ENCODE results near the gene CBX3.
"Not testable (repeated sequence)": the region's sequence is repeated elsewhere in the genome, so short reads cannot be mapped to it uniquely, and the experiment has no call there.

The CBX3 gene

GRCh38 chr7:26169271-26169670 lies 32.3 kb upstream of the CBX3 start:
- peaks cover 0 to 13% (median 12%) of the 10 kb centered on the region in 3 donors for H3K36me3 ChIP-seq
- intact Hi-C loops (cut with DNase I; ENCODE audit: low total_unique reads) = no loop called here

GRCh38 chr7:26170663-26171062 lies 30.9 kb upstream of the CBX3 start:
- TF ChIP-seq CTCF (IDR thresholded peaks at IDR 0.05) = no peak
- intact Hi-C loops (cut with DNase I; ENCODE audit: low total_unique reads) = no loop called here
- peaks cover 0 to 13% (median 12%) of the 10 kb centered on the region in 3 donors for H3K36me3 ChIP-seq

More at GRCh38 chr7:26169271-26169670, 32.3 kb upstream of the CBX3 start:
- H3K4me3 ChIP-seq = no peak overlapping the region
- H3K27me3 ChIP-seq = no peaks in the 10 kb centered on the region
- no peak for DNase-seq
- no peaks in the 10 kb centered on the region for H3K4me1 ChIP-seq
- TF ChIP-seq CTCF (IDR thresholded peaks at IDR 0.05) = no peak
- H3K27ac ChIP-seq = no peak overlapping the region
- H3K9me3 ChIP-seq = no peaks in the 10 kb centered on the region

GRCh38 chr7:26171601-26172000 lies 29.9 kb upstream of the CBX3 start:
- peaks cover 0 to 13% (median 12%) of the 10 kb centered on the region in 3 donors for H3K36me3 ChIP-seq
- intact Hi-C loops (cut with DNase I; ENCODE audit: low total_unique reads) = no loop called here
- H3K27ac ChIP-seq = no peak overlapping the region
- H3K4me3 ChIP-seq = no peak overlapping the region
- TF ChIP-seq CTCF (IDR thresholded peaks at IDR 0.05) = no peak
- no peak for DNase-seq
- no peaks in the 10 kb centered on the region for H3K4me1 ChIP-seq
- H3K9me3 ChIP-seq = no peaks in the 10 kb centered on the region
- no peaks in the 10 kb centered on the region for H3K27me3 ChIP-seq

More at GRCh38 chr7:26170663-26171062, 30.9 kb upstream of the CBX3 start:
- no peak overlapping the region for H3K4me3 ChIP-seq
- DNase-seq = no peak
- no peaks in the 10 kb centered on the region for H3K27me3 ChIP-seq
- no peaks in the 10 kb centered on the region for H3K4me1 ChIP-seq
- H3K27ac ChIP-seq = no peak overlapping the region
- no peaks in the 10 kb centered on the region for H3K9me3 ChIP-seq

GRCh38 chr7:26172048-26172447 lies 29.5 kb upstream of the CBX3 start:
- intact Hi-C loops (cut with DNase I; ENCODE audit: low total_unique reads) = no loop called here
- TF ChIP-seq CTCF (IDR thresholded peaks at IDR 0.05) = no peak
- H3K9me3 ChIP-seq = no peaks in the 10 kb centered on the region
- no peak for DNase-seq
- H3K27me3 ChIP-seq = no peaks in the 10 kb centered on the region
- H3K27ac ChIP-seq = no peak overlapping the region
- no peak overlapping the region for H3K4me3 ChIP-seq
- H3K4me1 ChIP-seq = no peaks in the 10 kb centered on the region
- peaks cover 0 to 13% (median 12%) of the 10 kb centered on the region in 3 donors for H3K36me3 ChIP-seq

- H3K4me1 ChIP-seq; H3K27me3 ChIP-seq; H3K9me3 ChIP-seq; H3K4me3 ChIP-seq; H3K27ac ChIP-seq; H3K36me3 ChIP-seq; intact Hi-C loops (cut with DNase I; ENCODE audit: low total_unique reads); DNase-seq: not testable (repeated sequence)
These were observed 25.6 kb upstream of the CBX3 start for GRCh38 chr7:26175903-26176302.

GRCh38 chr7:26176696-26177095 lies 24.8 kb upstream of the CBX3 start:
- H3K36me3 ChIP-seq; DNase-seq; intact Hi-C loops (cut with DNase I; ENCODE audit: low total_unique reads); H3K4me1 ChIP-seq; H3K9me3 ChIP-seq; H3K4me3 ChIP-seq; H3K27ac ChIP-seq; H3K27me3 ChIP-seq: not testable (repeated sequence)

- DNase-seq, H3K36me3 ChIP-seq: not testable (repeated sequence)
These were observed 24.3 kb upstream of the CBX3 start for GRCh38 chr7:26177269-26177668.

More at GRCh38 chr7:26177269-26177668, 24.3 kb upstream of the CBX3 start:
- H3K4me3 ChIP-seq; H3K9me3 ChIP-seq; intact Hi-C loops (cut with DNase I; ENCODE audit: low total_unique reads); H3K4me1 ChIP-seq; H3K27me3 ChIP-seq; H3K27ac ChIP-seq: not testable (repeated sequence)

All from tibial artery (tissue), 4 donors.